Astrocyte of the cerebellum (primary cell): ENCODE measurements around the gene HOXA5.

Experiments
- DNase-seq: peaks from one replicate; pipeline ENCODE4 v3.0.0-alpha.2; 2011; ENCODE audit warnings: low read depth
- H3K4me3 ChIP-seq: 2 replicates; pipeline ENCODE4 v1.5.1; 2011; ENCODE audit warnings: mild to moderate bottlenecking, low read depth, low read length, moderate library complexity
- in situ Hi-C: cut with HindIII; loops from 2 replicates; pipeline ENCODE4 v1.10.0; 2017; ENCODE audit warnings: low sequenced_read_pairs
- TF ChIP-seq, protein P1 (sequence below): IDR thresholded peaks from 2 replicates; pipeline ENCODE4 v1.5.1; 2012; ENCODE audit warnings: low read length, low read depth, moderate library complexity, mild to moderate bottlenecking; ENCODE audit errors: missing control alignments

The HOXA5 gene

GRCh38 chr7:27169658-27170425 lies 26.4 kb upstream of the HOXA5 start:
- TF ChIP-seq, protein P1, sequence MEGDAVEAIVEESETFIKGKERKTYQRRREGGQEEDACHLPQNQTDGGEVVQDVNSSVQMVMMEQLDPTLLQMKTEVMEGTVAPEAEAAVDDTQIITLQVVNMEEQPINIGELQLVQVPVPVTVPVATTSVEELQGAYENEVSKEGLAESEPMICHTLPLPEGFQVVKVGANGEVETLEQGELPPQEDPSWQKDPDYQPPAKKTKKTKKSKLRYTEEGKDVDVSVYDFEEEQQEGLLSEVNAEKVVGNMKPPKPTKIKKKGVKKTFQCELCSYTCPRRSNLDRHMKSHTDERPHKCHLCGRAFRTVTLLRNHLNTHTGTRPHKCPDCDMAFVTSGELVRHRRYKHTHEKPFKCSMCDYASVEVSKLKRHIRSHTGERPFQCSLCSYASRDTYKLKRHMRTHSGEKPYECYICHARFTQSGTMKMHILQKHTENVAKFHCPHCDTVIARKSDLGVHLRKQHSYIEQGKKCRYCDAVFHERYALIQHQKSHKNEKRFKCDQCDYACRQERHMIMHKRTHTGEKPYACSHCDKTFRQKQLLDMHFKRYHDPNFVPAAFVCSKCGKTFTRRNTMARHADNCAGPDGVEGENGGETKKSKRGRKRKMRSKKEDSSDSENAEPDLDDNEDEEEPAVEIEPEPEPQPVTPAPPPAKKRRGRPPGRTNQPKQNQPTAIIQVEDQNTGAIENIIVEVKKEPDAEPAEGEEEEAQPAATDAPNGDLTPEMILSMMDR, result no peak
- in situ Hi-C loops, result loop anchor here (25.0 kb wide), 1 partner anchor 1008 kb away; the partner anchor contains the start of gene NFE2L3
- no peak for DNase-seq
- H3K4me3 ChIP-seq, result no peak overlapping the region

DNA sequence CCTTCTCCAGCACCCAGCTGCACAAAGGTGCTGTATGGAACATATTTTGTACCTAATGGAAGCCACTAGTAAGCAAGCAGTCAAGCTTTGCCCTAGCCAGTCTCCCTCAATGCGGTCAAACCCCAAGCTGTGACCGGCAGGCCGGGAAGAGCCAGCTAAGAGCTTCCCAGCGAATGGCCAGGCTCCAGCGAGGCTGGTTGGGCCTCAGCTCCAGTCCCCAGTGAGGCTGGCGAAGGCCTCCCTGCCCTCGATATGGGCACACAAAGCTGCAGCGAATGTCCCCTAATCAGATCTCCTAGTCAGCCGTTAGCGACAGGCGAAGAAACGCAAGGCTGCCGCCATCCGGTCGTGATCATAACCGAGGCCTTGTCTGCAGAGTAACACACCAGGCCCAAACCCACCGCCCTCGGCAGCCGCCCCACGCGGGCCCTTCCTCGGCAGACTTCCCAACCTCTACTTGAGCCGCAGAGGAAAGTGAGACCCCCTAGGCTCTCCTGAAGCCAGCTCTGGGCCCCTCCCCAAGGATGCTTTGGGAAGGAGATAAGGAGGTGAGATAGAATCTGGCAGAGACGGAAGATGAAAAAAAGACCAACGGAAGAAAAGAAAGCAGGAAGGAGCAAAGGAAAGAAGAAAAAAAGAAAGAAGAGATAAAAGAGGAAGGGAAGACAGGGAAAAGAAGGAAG lies 24.9 kb upstream of the HOXA5 start:
- H3K4me3 ChIP-seq, result no peak overlapping the region
- DNase-seq, result no peak
- in situ Hi-C loops, result loop anchor here (25.0 kb wide), 1 partner anchor 1006 kb away; the partner anchor contains the start of gene NFE2L3
- TF ChIP-seq, protein P1, result no peak

GRCh38 chr7:27167916-27168264 lies 24.4 kb upstream of the HOXA5 start:
- H3K4me3 ChIP-seq, result no peak overlapping the region
- TF ChIP-seq, protein P1, result no peak
- no peak for DNase-seq
- in situ Hi-C loops, result loop anchor here (25.0 kb wide), 1 partner anchor 1006 kb away; the partner anchor contains the start of gene NFE2L3

DNA sequence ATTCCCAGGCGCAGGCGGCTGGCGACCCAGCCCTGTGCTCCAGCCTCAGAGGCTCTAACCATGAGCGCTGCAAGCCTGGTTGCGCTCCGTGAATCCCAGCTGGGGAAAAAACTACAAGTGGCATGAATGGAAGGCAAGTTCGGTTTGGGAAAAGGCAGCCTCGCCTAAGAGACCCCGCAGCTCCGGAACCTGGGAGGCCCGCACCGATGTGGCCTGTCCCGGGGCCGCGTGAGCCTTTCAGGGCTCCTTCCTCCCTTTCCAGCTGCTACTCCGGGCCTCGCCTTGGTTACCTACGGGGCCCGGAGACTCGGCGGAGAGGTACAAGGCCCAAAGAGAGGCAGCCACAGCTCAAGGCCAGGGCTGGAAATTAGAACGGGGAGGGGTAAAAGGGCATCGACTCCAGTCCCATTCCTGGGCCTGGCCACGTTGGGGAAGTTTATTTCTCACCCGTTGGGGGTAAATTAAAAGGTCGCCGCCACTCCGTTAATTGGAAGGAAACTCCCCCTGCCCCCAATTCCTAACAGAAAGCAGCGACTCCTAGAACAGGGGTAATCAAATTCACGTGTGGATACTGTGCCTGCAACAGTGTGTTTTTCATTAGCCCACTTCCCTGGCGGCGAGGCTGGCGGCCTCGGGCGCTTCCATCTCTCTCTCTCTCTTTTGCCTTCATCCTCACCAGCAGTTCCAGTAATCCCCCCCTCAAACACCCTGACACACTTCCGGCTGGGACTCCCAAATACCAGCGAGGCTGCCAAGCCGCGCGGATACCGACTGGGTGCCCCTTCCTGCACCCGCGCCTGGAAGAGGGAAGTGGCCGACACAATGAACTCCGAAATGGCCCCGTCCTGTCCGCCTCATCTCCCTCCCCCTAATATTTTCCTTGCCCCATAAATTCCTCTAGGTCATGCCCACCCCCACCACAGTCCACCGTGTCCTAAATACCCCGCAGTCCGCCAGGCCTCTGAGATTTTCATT lies 23.3 kb upstream of the HOXA5 start:
- in situ Hi-C loops, result loop anchor here (25.0 kb wide), 1 partner anchor 1005 kb away; the partner anchor contains the start of gene NFE2L3
- TF ChIP-seq, protein P1, result no peak
- no peak overlapping the region for H3K4me3 ChIP-seq
- no peak for DNase-seq

DNA sequence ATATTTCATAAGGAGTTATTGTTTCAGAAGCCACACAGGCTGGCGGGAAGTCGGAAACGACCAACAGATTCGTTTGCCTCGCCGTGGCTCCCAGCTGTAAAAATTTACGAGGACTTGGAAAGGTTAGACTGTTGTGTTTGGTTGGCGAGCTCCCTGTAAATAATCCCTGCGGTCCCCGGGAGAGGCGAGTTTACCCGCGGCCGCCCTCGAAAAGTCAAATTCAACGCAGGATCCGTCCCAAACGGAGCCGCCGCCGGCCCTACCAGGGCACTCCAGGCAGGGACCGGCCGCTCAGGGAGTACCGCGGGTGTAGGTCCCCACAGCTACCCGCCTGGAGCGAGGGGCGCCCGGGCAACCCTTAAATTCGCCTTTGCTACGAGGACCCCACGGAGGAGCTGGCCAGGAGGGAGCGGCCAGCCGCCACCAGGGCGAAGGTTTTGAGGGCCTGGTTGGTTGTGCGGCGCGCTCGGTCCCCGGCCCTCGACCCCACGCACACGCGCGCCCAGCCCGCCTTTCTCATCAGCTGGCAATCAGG lies 22.6 kb upstream of the HOXA5 start:
- in situ Hi-C loops, result loop anchor here (25.0 kb wide), 1 partner anchor 1004 kb away; the partner anchor contains the start of gene NFE2L3
- no peak for DNase-seq
- H3K4me3 ChIP-seq, result no peak overlapping the region
- TF ChIP-seq, protein P1, result no peak
